Measurements from ENCODE around the gene IGF2. TPM values are rescaled to one million over a fixed set of nuclear protein-coding genes. Genes with fewer than 3 reads are reported as not detected.

Gene IGF2
- polyA plus RNA-seq, 1 donor = 319 TPM

- Histone ChIP-seq H3K27ac (ENCODE audit: low read length) (no peak overlapping the region), H3K4me3 (ENCODE audit: low read length) (no peak overlapping the region), H3K4me1 (ENCODE audit: control insufficient read depth, insufficient read depth, low read length) (no peaks in the 10 kb centered on the region), H3K27me3 (ENCODE audit: control insufficient read depth, insufficient read depth, low read length) (peaks cover 4% of the 10 kb centered on the region), H3K9me3 (ENCODE audit: control insufficient read depth, low read depth, low read length) (peaks cover 2% of the 10 kb centered on the region), H3K36me3 (ENCODE audit: control insufficient read depth, insufficient read depth, low read length) (no peaks in the 10 kb centered on the region)
- no peak for DNase-seq
- WGBS (ENCODE audit: insufficient coverage, low lambda C conversion rate) = no CpG with 5 or more reads among the region's 20 CpGs
Measured at GRCh38 chr11:2090172-2091111, 48.7 kb downstream of the IGF2 start.

- Histone ChIP-seq H3K36me3 (ENCODE audit: control insufficient read depth, insufficient read depth, low read length) (no peaks in the 10 kb centered on the region), H3K4me3 (ENCODE audit: low read length) (no peak overlapping the region), H3K9me3 (ENCODE audit: control insufficient read depth, low read depth, low read length) (peaks cover 9% of the 10 kb centered on the region), H3K4me1 (ENCODE audit: control insufficient read depth, insufficient read depth, low read length) (no peaks in the 10 kb centered on the region), H3K27ac (ENCODE audit: low read length) (no peak overlapping the region), H3K27me3 (ENCODE audit: control insufficient read depth, insufficient read depth, low read length) (peaks cover 4% of the 10 kb centered on the region)
- WGBS (ENCODE audit: insufficient coverage, low lambda C conversion rate) = no CpG with 5 or more reads among the region's 9 CpGs
- DNase-seq = no peak
Measured at GRCh38 chr11:2089536-2090165, 49.5 kb downstream of the IGF2 start.

GRCh38 chr11:2088746-2089535 lies 50.2 kb downstream of the IGF2 start:
- no peaks in the 10 kb centered on the region for H3K36me3 ChIP-seq (ENCODE audit: control insufficient read depth, insufficient read depth, low read length)
- no peaks in the 10 kb centered on the region for H3K4me1 ChIP-seq (ENCODE audit: control insufficient read depth, insufficient read depth, low read length)
- peaks cover 4% of the 10 kb centered on the region for H3K27me3 ChIP-seq (ENCODE audit: control insufficient read depth, insufficient read depth, low read length)
- no peak overlapping the region for H3K27ac ChIP-seq (ENCODE audit: low read length)
- H3K9me3 ChIP-seq (ENCODE audit: control insufficient read depth, low read depth, low read length) = peaks cover 16% of the 10 kb centered on the region
- DNase-seq = no peak
- no peak overlapping the region for H3K4me3 ChIP-seq (ENCODE audit: low read length)
- 80% methylated on average over 3 of the region's 19 CpGs for WGBS (ENCODE audit: insufficient coverage, low lambda C conversion rate)

- Histone ChIP-seq H3K27me3 (ENCODE audit: control insufficient read depth, insufficient read depth, low read length) (peaks cover 4% of the 10 kb centered on the region), H3K4me1 (ENCODE audit: control insufficient read depth, insufficient read depth, low read length) (no peaks in the 10 kb centered on the region), H3K27ac (ENCODE audit: low read length) (no peak overlapping the region), H3K9me3 (ENCODE audit: control insufficient read depth, low read depth, low read length) (peaks cover 16% of the 10 kb centered on the region), H3K4me3 (ENCODE audit: low read length) (no peak overlapping the region), H3K36me3 (ENCODE audit: control insufficient read depth, insufficient read depth, low read length) (no peaks in the 10 kb centered on the region)
- no CpG with 5 or more reads among the region's 14 CpGs for WGBS (ENCODE audit: insufficient coverage, low lambda C conversion rate)
- no peak for DNase-seq
Measured at GRCh38 chr11:2088284-2088683, 50.9 kb downstream of the IGF2 start.

- no peaks in the 10 kb centered on the region for H3K36me3 ChIP-seq (ENCODE audit: control insufficient read depth, insufficient read depth, low read length)
- no peaks in the 10 kb centered on the region for H3K4me1 ChIP-seq (ENCODE audit: control insufficient read depth, insufficient read depth, low read length)
- H3K27ac ChIP-seq (ENCODE audit: low read length) = no peak overlapping the region
- WGBS (ENCODE audit: insufficient coverage, low lambda C conversion rate) = no CpG with 5 or more reads among the region's 26 CpGs
- no peaks in the 10 kb centered on the region for H3K27me3 ChIP-seq (ENCODE audit: control insufficient read depth, insufficient read depth, low read length)
- H3K9me3 ChIP-seq (ENCODE audit: control insufficient read depth, low read depth, low read length) = peaks cover 16% of the 10 kb centered on the region
- DNase-seq = no peak
- no peak overlapping the region for H3K4me3 ChIP-seq (ENCODE audit: low read length)
Measured at GRCh38 chr11:2086239-2087040, 52.7 kb downstream of the IGF2 start.

GRCh38 chr11:2085251-2086066 lies 53.7 kb downstream of the IGF2 start:
- no peaks in the 10 kb centered on the region for H3K27me3 ChIP-seq (ENCODE audit: control insufficient read depth, insufficient read depth, low read length)
- H3K27ac ChIP-seq (ENCODE audit: low read length) = no peak overlapping the region
- WGBS (ENCODE audit: insufficient coverage, low lambda C conversion rate) = no CpG with 5 or more reads among the region's 24 CpGs
- H3K4me3 ChIP-seq (ENCODE audit: low read length) = no peak overlapping the region
- H3K9me3 ChIP-seq (ENCODE audit: control insufficient read depth, low read depth, low read length) = peaks cover 16% of the 10 kb centered on the region
- DNase-seq = no peak
- no peaks in the 10 kb centered on the region for H3K4me1 ChIP-seq (ENCODE audit: control insufficient read depth, insufficient read depth, low read length)
- H3K36me3 ChIP-seq (ENCODE audit: control insufficient read depth, insufficient read depth, low read length) = no peaks in the 10 kb centered on the region

- WGBS (ENCODE audit: insufficient coverage, low lambda C conversion rate) = no CpG with 5 or more reads among the region's 13 CpGs
- Histone ChIP-seq H3K9me3 (ENCODE audit: control insufficient read depth, low read depth, low read length) (peaks cover 16% of the 10 kb centered on the region), H3K4me3 (ENCODE audit: low read length) (no peak overlapping the region)
Measured at GRCh38 chr11:2084721-2085120, 54.5 kb downstream of the IGF2 start.

More at GRCh38 chr11:2084721-2085120, 54.5 kb downstream of the IGF2 start:
- no peak for DNase-seq
- Histone ChIP-seq H3K27ac (ENCODE audit: low read length) (no peak overlapping the region), H3K4me1 (ENCODE audit: control insufficient read depth, insufficient read depth, low read length) (no peaks in the 10 kb centered on the region), H3K36me3 (ENCODE audit: control insufficient read depth, insufficient read depth, low read length) (no peaks in the 10 kb centered on the region), H3K27me3 (ENCODE audit: control insufficient read depth, insufficient read depth, low read length) (no peaks in the 10 kb centered on the region)
